Body of pancreas (tissue), 4 donors: ENCODE data around the gene HEXA.

Experiments used
- CTCF ChIP-seq, 7 experiments: fragments of 450-650 bp in 4 of 7; fragments of 200-600 bp in 3 of 7; sonication (generic) in 3 of 7; IDR thresholded peaks; one replicate each; pipeline ENCODE4 v1.5.1; 2016 to 2019; ENCODE audit warnings: antibody characterized with exemption in 7 of 7
- POLR2A ChIP-seq, 3 donors: fragments of 450-650 bp; IDR thresholded peaks; one replicate each; pipeline ENCODE4 v1.6.1; 2016; ENCODE audit warnings: antibody characterized with exemption in 3 of 3, mild to moderate bottlenecking in 2 of 3

GRCh38 chr15:72415304-72415703, 39.5 kb upstream of the HEXA start:
- TF ChIP-seq CTCF (IDR thresholded peaks at IDR 0.05) (no peak), POLR2A (IDR thresholded peaks at IDR 0.05) (no peak)
